ENCODE results near the gene PTCD2.

GRCh38 chr5:72386639-72387038 lies 66.5 kb downstream of the PTCD2 start:
- TF ChIP-seq CTCF (IDR thresholded peaks at IDR 0.05) (no peak), POLR2A (IDR thresholded peaks at IDR 0.05) (no peak)
